Measurements from ENCODE around the gene CAMKMT. TPM values are rescaled to one million over a fixed set of nuclear protein-coding genes. Genes with fewer than 3 reads are reported as not detected.

Gene CAMKMT
- total RNA-seq, 5 donors from 2014 or later (not counting 1 experiment from before 2014, with no cell fraction given): 11.9 to 20.2 (median 16.5) TPM

GRCh38 chr2:44562737-44563136 lies 201.0 kb downstream of the CAMKMT start:
- ChIA-PET POLR2A (no interaction called here), CTCF (no interaction called here)
- Histone ChIP-seq H3K36me3 (ENCODE audit: control insufficient read depth in 2 of 2, extremely low read depth in 1 of 2, insufficient read depth in 1 of 2, low read length in 1 of 2) (no peaks in the 10 kb centered on the region), H3K27ac (ENCODE audit: low read length) (no peak overlapping the region), H3K4me3 (ENCODE audit: control insufficient read depth in 1 of 2, extremely low read depth in 1 of 2, low read length in 1 of 2) (no peak overlapping the region), H3K27me3 (replicated peaks in 1 of 2; ENCODE audit: control insufficient read depth in 2 of 2, extremely low read depth in 1 of 2, insufficient read depth in 2 of 2, low read length in 1 of 2) (no peaks in the 10 kb centered on the region), H3K4me1 (ENCODE audit: control insufficient read depth in 1 of 2, extremely low read depth in 1 of 2, insufficient read depth in 2 of 2, low read length in 2 of 2) (no peaks in the 10 kb centered on the region), H3K9me3 (no peaks in the 10 kb centered on the region)
- Mint-ChIP-seq H3K4me3 (no peak overlapping the region), H3K4me1 (peaks cover 0 to 8% (median 0%) of the 10 kb centered on the region in 3 donors), H3K9me3 (no peaks in the 10 kb centered on the region), H3K36me3 (peaks cover 28% of the 10 kb centered on the region), H3K27ac (no peak overlapping the region), H3K27me3 (no peaks in the 10 kb centered on the region)
- no peak for DNase-seq
- WGBS (ENCODE audit: insufficient coverage): no CpG with 5 or more reads among the region's 5 CpGs
- ATAC-seq (replicated peaks in 1 of 4): no peak

GRCh38 chr2:44564752-44565151 lies 203.0 kb downstream of the CAMKMT start:
- H3K9me3 ChIP-seq: no peaks in the 10 kb centered on the region
- peaks cover 19% of the 10 kb centered on the region for H3K36me3 Mint-ChIP-seq
- H3K27me3 ChIP-seq (replicated peaks in 1 of 2; ENCODE audit: control insufficient read depth in 2 of 2, extremely low read depth in 1 of 2, insufficient read depth in 2 of 2, low read length in 1 of 2): no peaks in the 10 kb centered on the region
- POLR2A ChIA-PET: interaction anchor here in 1 of 2 donors (0.7 kb wide), 1 partner anchor 122 kb away, joined by 9 read pairs; no protein-coding TSS in a partner anchor
- H3K27ac ChIP-seq (ENCODE audit: low read length): no peak overlapping the region
- 100% methylated on average over 2 of the region's 5 CpGs for WGBS (ENCODE audit: insufficient coverage)
- H3K4me1 Mint-ChIP-seq: peaks cover 13 to 25% (median 15%) of the 10 kb centered on the region in 3 donors
- H3K4me1 ChIP-seq (ENCODE audit: control insufficient read depth in 1 of 2, extremely low read depth in 1 of 2, insufficient read depth in 2 of 2, low read length in 2 of 2): peaks cover 0 to 6% of the 10 kb centered on the region in 2 experiments
- H3K9me3 Mint-ChIP-seq: no peaks in the 10 kb centered on the region
- no peak overlapping the region for H3K4me3 ChIP-seq (ENCODE audit: control insufficient read depth in 1 of 2, extremely low read depth in 1 of 2, low read length in 1 of 2)
- DNase-seq (no peak), ATAC-seq (replicated peaks in 1 of 4) (no peak)
- no peaks in the 10 kb centered on the region for H3K36me3 ChIP-seq (ENCODE audit: control insufficient read depth in 2 of 2, extremely low read depth in 1 of 2, insufficient read depth in 1 of 2, low read length in 1 of 2)
- H3K4me3 Mint-ChIP-seq: no peak overlapping the region
- H3K27me3 Mint-ChIP-seq: no peaks in the 10 kb centered on the region
- CTCF ChIA-PET: no interaction called here
- H3K27ac Mint-ChIP-seq: no peak overlapping the region

- H3K36me3 Mint-ChIP-seq: peaks cover 19% of the 10 kb centered on the region
- no peak for DNase-seq
Measured at GRCh38 chr2:44566059-44566458, 204.3 kb downstream of the CAMKMT start.

GRCh38 chr2:44569491-44569890 lies 207.7 kb downstream of the CAMKMT start:
- CTCF ChIA-PET: no interaction called here
- Histone ChIP-seq H3K27me3 (replicated peaks in 1 of 2; ENCODE audit: control insufficient read depth in 2 of 2, extremely low read depth in 1 of 2, insufficient read depth in 2 of 2, low read length in 1 of 2) (no peaks in the 10 kb centered on the region), H3K9me3 (no peaks in the 10 kb centered on the region), H3K27ac (ENCODE audit: low read length) (no peak overlapping the region), H3K36me3 (ENCODE audit: control insufficient read depth in 2 of 2, extremely low read depth in 1 of 2, insufficient read depth in 1 of 2, low read length in 1 of 2) (no peaks in the 10 kb centered on the region), H3K4me3 (ENCODE audit: control insufficient read depth in 1 of 2, extremely low read depth in 1 of 2, low read length in 1 of 2) (no peak overlapping the region), H3K4me1 (ENCODE audit: control insufficient read depth in 1 of 2, extremely low read depth in 1 of 2, insufficient read depth in 2 of 2, low read length in 2 of 2) (peaks cover 0 to 19% of the 10 kb centered on the region in 2 experiments)
- DNase-seq (no peak), ATAC-seq (replicated peaks in 1 of 4) (no peak)
- H3K4me1 Mint-ChIP-seq: peaks cover 27 to 48% (median 28%) of the 10 kb centered on the region in 3 donors
- H3K9me3 Mint-ChIP-seq: no peaks in the 10 kb centered on the region
- no CpG with 5 or more reads among the region's 2 CpGs for WGBS (ENCODE audit: insufficient coverage)
- no peak overlapping the region for H3K4me3 Mint-ChIP-seq
- H3K36me3 Mint-ChIP-seq: peaks cover 7% of the 10 kb centered on the region
- no peaks in the 10 kb centered on the region for H3K27me3 Mint-ChIP-seq
- POLR2A ChIA-PET: no interaction called here
- H3K27ac Mint-ChIP-seq: no peak overlapping the region

More at GRCh38 chr2:44566059-44566458, 204.3 kb downstream of the CAMKMT start:
- ChIA-PET CTCF (interaction anchor here in 1 of 2 donors (1.5 kb wide), 1 partner anchor 86 kb away, joined by 3 read pairs; no protein-coding TSS in a partner anchor), POLR2A (no interaction called here)
- no peaks in the 10 kb centered on the region for H3K27me3 Mint-ChIP-seq
- Histone ChIP-seq H3K36me3 (ENCODE audit: control insufficient read depth in 2 of 2, extremely low read depth in 1 of 2, insufficient read depth in 1 of 2, low read length in 1 of 2) (no peaks in the 10 kb centered on the region), H3K27ac (ENCODE audit: low read length) (no peak overlapping the region), H3K27me3 (replicated peaks in 1 of 2; ENCODE audit: control insufficient read depth in 2 of 2, extremely low read depth in 1 of 2, insufficient read depth in 2 of 2, low read length in 1 of 2) (no peaks in the 10 kb centered on the region), H3K4me1 (ENCODE audit: control insufficient read depth in 1 of 2, extremely low read depth in 1 of 2, insufficient read depth in 2 of 2, low read length in 2 of 2) (peaks cover 0 to 15% of the 10 kb centered on the region in 2 experiments), H3K4me3 (ENCODE audit: control insufficient read depth in 1 of 2, extremely low read depth in 1 of 2, low read length in 1 of 2) (no peak overlapping the region), H3K9me3 (no peaks in the 10 kb centered on the region)
- H3K9me3 Mint-ChIP-seq: no peaks in the 10 kb centered on the region
- H3K4me3 Mint-ChIP-seq: no peak overlapping the region
- H3K4me1 Mint-ChIP-seq: peaks cover 26 to 38% (median 27%) of the 10 kb centered on the region in 3 donors
- no peak overlapping the region for H3K27ac Mint-ChIP-seq
- no peak for ATAC-seq (replicated peaks in 1 of 4)

GRCh38 chr2:44570271-44570670 lies 208.5 kb downstream of the CAMKMT start:
- no peaks in the 10 kb centered on the region for H3K27me3 Mint-ChIP-seq
- POLR2A ChIA-PET: no interaction called here
- Histone ChIP-seq H3K27ac (ENCODE audit: low read length) (no peak overlapping the region), H3K9me3 (no peaks in the 10 kb centered on the region), H3K27me3 (replicated peaks in 1 of 2; ENCODE audit: control insufficient read depth in 2 of 2, extremely low read depth in 1 of 2, insufficient read depth in 2 of 2, low read length in 1 of 2) (no peaks in the 10 kb centered on the region), H3K4me1 (ENCODE audit: control insufficient read depth in 1 of 2, extremely low read depth in 1 of 2, insufficient read depth in 2 of 2, low read length in 2 of 2) (peaks cover 0 to 19% of the 10 kb centered on the region in 2 experiments), H3K36me3 (ENCODE audit: control insufficient read depth in 2 of 2, extremely low read depth in 1 of 2, insufficient read depth in 1 of 2, low read length in 1 of 2) (no peaks in the 10 kb centered on the region), H3K4me3 (ENCODE audit: control insufficient read depth in 1 of 2, extremely low read depth in 1 of 2, low read length in 1 of 2) (no peak overlapping the region)
- DNase-seq: no peak
- H3K27ac Mint-ChIP-seq: no peak overlapping the region
- H3K36me3 Mint-ChIP-seq: peaks cover 5% of the 10 kb centered on the region
- no CpG with 5 or more reads among the region's 2 CpGs for WGBS (ENCODE audit: insufficient coverage)
- CTCF ChIA-PET: interaction anchor here in 1 of 2 donors (0.5 kb wide), 1 partner anchor 526 kb away, joined by 3 read pairs; no protein-coding TSS in a partner anchor
- no peaks in the 10 kb centered on the region for H3K9me3 Mint-ChIP-seq
- H3K4me3 Mint-ChIP-seq: peak overlapping the region in 1 of 3 donors; percentile 7
- peaks cover 27 to 48% (median 28%) of the 10 kb centered on the region in 3 donors for H3K4me1 Mint-ChIP-seq
- no peak for ATAC-seq (replicated peaks in 1 of 4)

- peaks cover 0 to 19% of the 10 kb centered on the region in 2 experiments for H3K4me1 ChIP-seq (ENCODE audit: control insufficient read depth in 1 of 2, extremely low read depth in 1 of 2, insufficient read depth in 2 of 2, low read length in 2 of 2)
- CTCF ChIA-PET: interaction anchor here in 1 of 2 donors (0.5 kb wide), 1 partner anchor 527 kb away, joined by 3 read pairs; no protein-coding TSS in a partner anchor
- H3K27me3 ChIP-seq (replicated peaks in 1 of 2; ENCODE audit: control insufficient read depth in 2 of 2, extremely low read depth in 1 of 2, insufficient read depth in 2 of 2, low read length in 1 of 2): no peaks in the 10 kb centered on the region
- Mint-ChIP-seq H3K27me3 (no peaks in the 10 kb centered on the region), H3K27ac (no peak overlapping the region), H3K4me1 (peaks cover 27 to 51% (median 28%) of the 10 kb centered on the region in 3 donors), H3K36me3 (peaks cover 3% of the 10 kb centered on the region), H3K9me3 (no peaks in the 10 kb centered on the region), H3K4me3 (peak overlapping the region in 1 of 3 donors; percentile 7)
- DNase-seq (no peak), ATAC-seq (replicated peaks in 1 of 4) (no peak)
- WGBS (ENCODE audit: insufficient coverage): 17% methylated on average over 1 of the region's 4 CpGs
- no peaks in the 10 kb centered on the region for H3K36me3 ChIP-seq (ENCODE audit: control insufficient read depth in 2 of 2, extremely low read depth in 1 of 2, insufficient read depth in 1 of 2, low read length in 1 of 2)
- no peak overlapping the region for H3K27ac ChIP-seq (ENCODE audit: low read length)
- POLR2A ChIA-PET: no interaction called here
- H3K9me3 ChIP-seq: no peaks in the 10 kb centered on the region
- no peak overlapping the region for H3K4me3 ChIP-seq (ENCODE audit: control insufficient read depth in 1 of 2, extremely low read depth in 1 of 2, low read length in 1 of 2)
Measured at GRCh38 chr2:44570777-44571176, 209.0 kb downstream of the CAMKMT start.

Measured in T-cell (primary cell).